ENCODE measurements around the gene KCTD10. TPM values are rescaled to one million over a fixed set of nuclear protein-coding genes. Genes with fewer than 3 reads are reported as not detected.

KCTD10 gene
- total and polyA plus RNA-seq, 9 of the 15 experiments (the other 6 are each of a cell fraction or from before 2014, with no cell fraction given), result 1.9 to 37.5 (median 15.7) TPM

DNA sequence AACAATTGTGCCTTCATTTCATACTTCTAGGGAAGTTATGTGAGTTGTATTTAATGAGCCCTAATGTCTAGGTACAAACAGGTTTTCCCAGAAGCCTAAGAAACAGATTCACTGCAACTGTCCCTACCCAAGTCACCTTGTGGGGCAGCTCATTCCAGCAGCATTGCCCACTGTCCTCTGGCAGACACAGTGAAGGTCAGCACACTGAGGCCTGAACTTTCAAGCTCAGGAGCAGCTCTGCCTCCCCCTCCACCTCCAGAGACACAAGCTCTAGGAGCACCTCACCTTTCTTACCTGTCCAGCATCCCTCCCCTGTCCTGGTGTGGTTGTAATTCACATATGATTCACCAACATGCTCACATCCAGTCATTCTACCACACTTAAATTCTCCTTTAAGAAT is 16.0 kb upstream of the KCTD10 start:
- DNase-seq (ENCODE audit: extremely low read depth in 1 of 4, low spot score in 3 of 4) (no peak), FAIRE-seq (no peak), ATAC-seq (no peak)
- H3K4me2 ChIP-seq (ENCODE audit: insufficient read depth, low read length), result no peak overlapping the region
- POLR2A ChIA-PET, result interaction anchor here (1.0 to 1.1 kb wide), 2 partner anchors 8 to 16 kb away, joined by 3 read pairs; partner anchors contain the start of genes KCTD10 and UBE3B
- peaks cover 60% of the 10 kb centered on the region; the same call in 2 of the 3 replicates for H3K36me3 ChIP-seq (ENCODE audit: control insufficient read depth, insufficient read depth, low read length)
- H3K4me3 ChIP-seq, result no peak overlapping the region
- TF ChIP-seq, protein P1, sequence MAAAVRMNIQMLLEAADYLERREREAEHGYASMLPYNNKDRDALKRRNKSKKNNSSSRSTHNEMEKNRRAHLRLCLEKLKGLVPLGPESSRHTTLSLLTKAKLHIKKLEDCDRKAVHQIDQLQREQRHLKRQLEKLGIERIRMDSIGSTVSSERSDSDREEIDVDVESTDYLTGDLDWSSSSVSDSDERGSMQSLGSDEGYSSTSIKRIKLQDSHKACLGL (CRISPR knock-in tag; IDR thresholded peaks at IDR 0.05; ENCODE audit: borderline replicate concordance, poor library complexity, severe bottlenecking), result no peak
- TF ChIP-seq, protein P2, sequence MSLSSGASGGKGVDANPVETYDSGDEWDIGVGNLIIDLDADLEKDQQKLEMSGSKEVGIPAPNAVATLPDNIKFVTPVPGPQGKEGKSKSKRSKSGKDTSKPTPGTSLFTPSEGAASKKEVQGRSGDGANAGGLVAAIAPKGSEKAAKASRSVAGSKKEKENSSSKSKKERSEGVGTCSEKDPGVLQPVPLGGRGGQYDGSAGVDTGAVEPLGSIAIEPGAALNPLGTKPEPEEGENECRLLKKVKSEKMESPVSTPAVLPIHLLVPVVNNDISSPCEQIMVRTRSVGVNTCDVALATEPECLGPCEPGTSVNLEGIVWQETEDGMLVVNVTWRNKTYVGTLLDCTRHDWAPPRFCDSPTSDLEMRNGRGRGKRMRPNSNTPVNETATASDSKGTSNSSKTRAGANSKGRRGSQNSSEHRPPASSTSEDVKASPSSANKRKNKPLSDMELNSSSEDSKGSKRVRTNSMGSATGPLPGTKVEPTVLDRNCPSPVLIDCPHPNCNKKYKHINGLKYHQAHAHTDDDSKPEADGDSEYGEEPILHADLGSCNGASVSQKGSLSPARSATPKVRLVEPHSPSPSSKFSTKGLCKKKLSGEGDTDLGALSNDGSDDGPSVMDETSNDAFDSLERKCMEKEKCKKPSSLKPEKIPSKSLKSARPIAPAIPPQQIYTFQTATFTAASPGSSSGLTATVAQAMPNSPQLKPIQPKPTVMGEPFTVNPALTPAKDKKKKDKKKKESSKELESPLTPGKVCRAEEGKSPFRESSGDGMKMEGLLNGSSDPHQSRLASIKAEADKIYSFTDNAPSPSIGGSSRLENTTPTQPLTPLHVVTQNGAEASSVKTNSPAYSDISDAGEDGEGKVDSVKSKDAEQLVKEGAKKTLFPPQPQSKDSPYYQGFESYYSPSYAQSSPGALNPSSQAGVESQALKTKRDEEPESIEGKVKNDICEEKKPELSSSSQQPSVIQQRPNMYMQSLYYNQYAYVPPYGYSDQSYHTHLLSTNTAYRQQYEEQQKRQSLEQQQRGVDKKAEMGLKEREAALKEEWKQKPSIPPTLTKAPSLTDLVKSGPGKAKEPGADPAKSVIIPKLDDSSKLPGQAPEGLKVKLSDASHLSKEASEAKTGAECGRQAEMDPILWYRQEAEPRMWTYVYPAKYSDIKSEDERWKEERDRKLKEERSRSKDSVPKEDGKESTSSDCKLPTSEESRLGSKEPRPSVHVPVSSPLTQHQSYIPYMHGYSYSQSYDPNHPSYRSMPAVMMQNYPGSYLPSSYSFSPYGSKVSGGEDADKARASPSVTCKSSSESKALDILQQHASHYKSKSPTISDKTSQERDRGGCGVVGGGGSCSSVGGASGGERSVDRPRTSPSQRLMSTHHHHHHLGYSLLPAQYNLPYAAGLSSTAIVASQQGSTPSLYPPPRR (CRISPR knock-in tag; IDR thresholded peaks at IDR 0.05; ENCODE audit: borderline replicate concordance), result no peak
- H3K79me2 ChIP-seq (ENCODE audit: control insufficient read depth, insufficient read depth, low read length), result no peaks in the 10 kb centered on the region
- intact Hi-C loops (cut with micrococcal nuclease), result no loop called here
- no peak overlapping the region for H3K27ac ChIP-seq (ENCODE audit: extremely low read depth, low read depth, low read length)
- BruUV-seq (replicated peaks), result no TSS peak
- H4K20me1 ChIP-seq (replicated peaks; ENCODE audit: control insufficient read depth, insufficient read depth, low read length), result no peaks in the 10 kb centered on the region
- H3K9me1 ChIP-seq (ENCODE audit: control insufficient read depth, insufficient read depth, low read length), result no peaks in the 10 kb centered on the region
- in situ Hi-C loops (cut with MboI), result no loop called here
- no peak overlapping the region for H3K9ac ChIP-seq (ENCODE audit: insufficient read depth in 1 of 2, low read depth in 2 of 2, low read length in 2 of 2)
- H3K9me3 ChIP-seq (replicated peaks; ENCODE audit: control insufficient read depth, insufficient read depth, low read depth, low read length), result no peaks in the 10 kb centered on the region; the same call in 1 of the 2 replicates
- CTCF ChIA-PET (ENCODE audit: low intra/inter-chr PET ratio), result no interaction called here
- no peaks in the 10 kb centered on the region for H3K27me3 ChIP-seq (ENCODE audit: control insufficient read depth in 2 of 2, insufficient read depth in 2 of 2, low read length in 2 of 2)
- no peaks in the 10 kb centered on the region for H3K4me1 ChIP-seq (replicated peaks in 1 of 2; ENCODE audit: control insufficient read depth in 2 of 2, insufficient read depth in 2 of 2, low read length in 2 of 2)
- H2AFZ ChIP-seq (ENCODE audit: low read depth, low read length), result no peak overlapping the region
